NCI-H128 (cell line): ENCODE data around the gene TMEM69.
"Not testable (repeated sequence)": the region's sequence is repeated elsewhere in the genome, so short reads cannot be mapped to it uniquely, and the experiment has no call there.

Experiments used
- DNase-seq: peaks from one replicate; lab custom pipeline; 2025; ENCODE audit not compliant: unreplicated experiment; lab: John Stamatoyannopoulos, UW

The TMEM69 gene

GRCh38 chr1:45677751-45678245, 10.2 kb upstream of the TMEM69 start:
- no peak for DNase-seq

GRCh38 chr1:45678489-45678888, 9.5 kb upstream of the TMEM69 start:
- DNase-seq = no peak

GRCh38 chr1:45679123-45679522, 8.9 kb upstream of the TMEM69 start:
- DNase-seq = no peak

GRCh38 chr1:45682942-45683341, 5.0 kb upstream of the TMEM69 start:
- DNase-seq = no peak

- no peak for DNase-seq
These were observed 3.6 kb upstream of the TMEM69 start for GRCh38 chr1:45684402-45684801.

GRCh38 chr1:45685308-45686014, 2.5 kb upstream of the TMEM69 start:
- DNase-seq = no peak

GRCh38 chr1:45686015-45686287, 2.0 kb upstream of the TMEM69 start:
- peak; percentile 66 for DNase-seq

- peak; percentile 96 for DNase-seq
These were observed 1.5 kb upstream of the TMEM69 start, which contains the start of gene GPBP1L1 for GRCh38 chr1:45686288-45687013. TSS of gene GPBP1L1 (minus strand) at chr1:45686533. CDS start at chr1:45659087, 27,446 bp downstream.

- DNase-seq = peak; percentile 99
These were observed 797 bp upstream of the TMEM69 start for GRCh38 chr1:45687014-45687753.

GRCh38 chr1:45693811-45694210, 5.8 kb downstream of the TMEM69 start:
- not testable (repeated sequence) for DNase-seq

GRCh38 chr1:45694823-45695222, 6.8 kb downstream of the TMEM69 start:
- no peak for DNase-seq

- DNase-seq = no peak
These were observed 16.7 kb downstream of the TMEM69 start for GRCh38 chr1:45704637-45705036.

- DNase-seq = no peak
These were observed 25.7 kb downstream of the TMEM69 start for GRCh38 chr1:45713711-45714110.

GRCh38 chr1:45716700-45717099, 28.7 kb downstream of the TMEM69 start:
- DNase-seq = no peak

GRCh38 chr1:45717386-45717785, 29.4 kb downstream of the TMEM69 start:
- DNase-seq = not testable (repeated sequence)

- no peak for DNase-seq
These were observed 30.3 kb downstream of the TMEM69 start for GRCh38 chr1:45718289-45718688.

- no peak for DNase-seq
These were observed 33.2 kb downstream of the TMEM69 start for GRCh38 chr1:45721207-45721606.

- DNase-seq = no peak
These were observed 34.8 kb downstream of the TMEM69 start for GRCh38 chr1:45722809-45723208.

- DNase-seq = no peak
These were observed 35.4 kb downstream of the TMEM69 start for GRCh38 chr1:45723248-45723930.

GRCh38 chr1:45726007-45726406, 38.0 kb downstream of the TMEM69 start:
- DNase-seq = not testable (repeated sequence)

- no peak for DNase-seq
These were observed 42.2 kb downstream of the TMEM69 start for GRCh38 chr1:45730075-45730779.
